IMR-90 (cell line): ENCODE measurements around the gene MILR1. TPM values are rescaled to one million over a fixed set of nuclear protein-coding genes. Genes with fewer than 3 reads are reported as not detected.

Experiments
- ATAC-seq: fragments of 200-7000 bp; cut with Tn5 transposase; 2 replicates; pipeline ENCODE4 v1.9.1; 2020; ENCODE audit warnings: low read depth, mild to moderate bottlenecking, moderate library complexity
- BruUV-seq: library from RNA; stranded (reverse); fragments of 400-500 nt; replicated peaks from 2 replicates; lab custom pipeline; 2021; lab: Mats Ljungman, UMichigan
- CTCF ChIA-PET: fragments of 300-600 bp; formaldehyde crosslinking; extraction: SDS; loops from one replicate; lab custom pipeline; 2021; ENCODE audit warnings: antibody characterized with exemption; lab: Yijun Ruan, JAX
- POLR2A ChIA-PET: fragments of 300-600 bp; sonication (Branson Sonifier 250); formaldehyde crosslinking; loops from one replicate; lab custom pipeline; 2022; ENCODE audit warnings: antibody characterized with exemption; ENCODE audit not compliant: unreplicated experiment; lab: Charles Lee
- DNase-seq: peaks from one replicate; pipeline ENCODE4 v3.0.0; 2013
- H2AFZ ChIP-seq: replicated peaks from 2 replicates; pipeline ENCODE3; 2013; ENCODE audit warnings: low read length, mild to moderate bottlenecking; ENCODE audit not compliant: poor library complexity
- H2AK5ac ChIP-seq: 2 replicates; pipeline ENCODE4 v1.6.1; 2013; ENCODE audit warnings: low read depth, low read length, inconsistent platforms
- H2AK9ac ChIP-seq: replicated peaks from 2 replicates; pipeline ENCODE3; 2013; ENCODE audit warnings: mild to moderate bottlenecking, low read depth, low read length, moderate library complexity; ENCODE audit not compliant: poor library complexity
- H2BK120ac ChIP-seq: 2 replicates; pipeline ENCODE4 v1.6.1; 2013; ENCODE audit warnings: low read depth, low read length, inconsistent platforms
- H2BK15ac ChIP-seq: 3 replicates; pipeline ENCODE4 v1.6.1; 2013; ENCODE audit warnings: low read depth, low read length, inconsistent platforms
- H2BK20ac ChIP-seq: 2 replicates; pipeline ENCODE4 v1.6.1; 2013; ENCODE audit warnings: low read depth, mild to moderate bottlenecking, inconsistent platforms, low read length, moderate library complexity
- H2BK5ac ChIP-seq: 2 replicates; pipeline ENCODE4 v1.6.1; 2013; ENCODE audit warnings: mild to moderate bottlenecking, low read depth, low read length, inconsistent platforms; ENCODE audit not compliant: poor library complexity, severe bottlenecking
- H3K14ac ChIP-seq: replicated peaks from 2 replicates; pipeline ENCODE4 v1.6.1; 2013; ENCODE audit warnings: low read depth, low read length, inconsistent platforms
- H3K18ac ChIP-seq: 2 replicates; pipeline ENCODE4 v1.6.1; 2013; ENCODE audit warnings: low read depth, low read length, control low read depth
- H3K23ac ChIP-seq: 2 replicates; pipeline ENCODE4 v1.6.1; 2013; ENCODE audit warnings: low read depth, low read length, inconsistent platforms
- H3K27ac ChIP-seq: 2 replicates; pipeline ENCODE4 v1.5.1; 2013; ENCODE audit warnings: mild to moderate bottlenecking, control low read depth, low read length; ENCODE audit not compliant: insufficient read depth
- H3K27me3 ChIP-seq: 2 replicates; pipeline ENCODE4 v1.6.1; 2013; ENCODE audit warnings: low read length; ENCODE audit not compliant: control insufficient read depth, insufficient read depth
- H3K36me3 ChIP-seq: 2 replicates; pipeline ENCODE4 v1.6.1; 2013; ENCODE audit warnings: low read length, mixed read lengths; ENCODE audit not compliant: control insufficient read depth, insufficient read depth
- H3K4ac ChIP-seq: 2 replicates; pipeline ENCODE4 v1.6.1; 2013; ENCODE audit warnings: low read depth, low read length, inconsistent platforms
- H3K4me1 ChIP-seq: 2 replicates; pipeline ENCODE4 v1.6.1; 2013; ENCODE audit warnings: low read length, mixed read lengths; ENCODE audit not compliant: control insufficient read depth, insufficient read depth
- H3K4me2 ChIP-seq: 2 replicates; pipeline ENCODE4 v1.6.1; 2013; ENCODE audit warnings: low read depth, mild to moderate bottlenecking, control low read depth, low read length, moderate library complexity
- H3K4me3 ChIP-seq: 2 replicates; pipeline ENCODE4 v1.5.1; 2013; ENCODE audit warnings: low read depth, mild to moderate bottlenecking, control low read depth, low read length, moderate library complexity; ENCODE audit not compliant: insufficient read depth
- H3K56ac ChIP-seq: 2 replicates; pipeline ENCODE4 v1.6.1; 2013; ENCODE audit warnings: low read length, inconsistent platforms; ENCODE audit not compliant: insufficient read depth; ENCODE audit errors: extremely low read depth
- H3K79me1 ChIP-seq, 2 experiments: 2 replicates each; pipeline ENCODE4 v1.6.1; 2013; ENCODE audit warnings: low read length in 2 of 2, inconsistent platforms in 1 of 2, low read depth in 1 of 2
- H3K9ac ChIP-seq: 2 replicates; pipeline ENCODE4 v1.6.1; 2013; ENCODE audit warnings: low read depth, low read length, control low read depth
- H3K9me1 ChIP-seq: 2 replicates; pipeline ENCODE4 v1.6.1; 2013; ENCODE audit warnings: low read length, inconsistent platforms; ENCODE audit not compliant: insufficient read depth
- H3K9me3 ChIP-seq: 2 replicates; pipeline ENCODE4 v1.6.1; 2013; ENCODE audit warnings: low read length; ENCODE audit not compliant: control insufficient read depth, insufficient read depth
- H4K20me1 ChIP-seq: 2 replicates; pipeline ENCODE4 v1.6.1; 2013; ENCODE audit warnings: low read length, inconsistent platforms; ENCODE audit not compliant: insufficient read depth
- H4K5ac ChIP-seq: 2 replicates; pipeline ENCODE4 v1.6.1; 2013; ENCODE audit warnings: mild to moderate bottlenecking, low read depth, low read length, control low read depth
- H4K8ac ChIP-seq, 2 experiments: 2 replicates each; pipeline ENCODE4 v1.6.1; 2013; ENCODE audit warnings: low read depth in 2 of 2, low read length in 2 of 2, control low read depth in 1 of 2, inconsistent platforms in 1 of 2
- H4K91ac ChIP-seq: 2 replicates; pipeline ENCODE4 v1.6.1; 2013; ENCODE audit warnings: low read depth, low read length, inconsistent platforms; ENCODE audit not compliant: insufficient read depth
- BHLHE40 ChIP-seq: fragments of 150-350 bp; IDR thresholded peaks from 2 replicates; pipeline ENCODE4 v1.6.1; 2016; ENCODE audit warnings: mild to moderate bottlenecking, low read depth, low read length
- CEBPB ChIP-seq: IDR thresholded peaks from 2 replicates; pipeline ENCODE4 v1.6.1; 2012; ENCODE audit warnings: low read depth, low read length, improper control_type of control experiment
- CHD1 ChIP-seq: IDR thresholded peaks from 2 replicates; pipeline ENCODE4 v1.6.1; 2012; ENCODE audit warnings: low read depth, low read length, improper control_type of control experiment
- FOS ChIP-seq: fragments of 150-350 bp; IDR thresholded peaks from 2 replicates; pipeline ENCODE4 v1.6.1; 2016; ENCODE audit warnings: low read depth, low read length
- MAFK ChIP-seq: IDR thresholded peaks from 2 replicates; pipeline ENCODE4 v1.6.1; 2012; ENCODE audit warnings: low read depth, low read length, improper control_type of control experiment
- MXI1 ChIP-seq: IDR thresholded peaks from 2 replicates; pipeline ENCODE4 v1.6.1; 2012; ENCODE audit warnings: low read depth, mild to moderate bottlenecking, low read length, moderate library complexity, borderline replicate concordance
- POLR2A ChIP-seq: IDR thresholded peaks from 2 replicates; pipeline ENCODE4 v1.6.1; 2012; ENCODE audit warnings: mild to moderate bottlenecking, low read depth, low read length
- RAD21 ChIP-seq: IDR thresholded peaks from 2 replicates; pipeline ENCODE4 v1.6.1; 2012; ENCODE audit warnings: low read length, improper control_type of control experiment
- WGBS, 2 experiments: methylation state at CpG; one replicate each; pipeline versions ENCODE4 v1.1.5 to v1.1.7; 2013; ENCODE audit warnings: missing lambda C conversion rate in 2 of 2; ENCODE audit not compliant: insufficient read length in 1 of 2; ENCODE audit errors: extremely low coverage in 2 of 2; 5-methylcytosine and 5-hydroxymethylcytosine counted together
- dilution Hi-C: fragments of 300-500 bp; cut with HindIII; formaldehyde crosslinking; loops from one replicate; pipeline ENCODE4 v1.14.3; 2018; ENCODE audit warnings: low sequenced_read_pairs; ENCODE audit not compliant: unreplicated experiment
- in situ Hi-C: fragments of 300-500 bp; cut with MboI; formaldehyde crosslinking; loops from 3 replicates; pipeline ENCODE4 v1.14.3; 2019; ENCODE audit warnings: low sequenced_read_pairs, inconsistent platforms, mixed read lengths
- intact Hi-C: fragments of 100-400 bp; cut with micrococcal nuclease; formaldehyde crosslinking; loops from 2 replicates; pipeline ENCODE4 v1.10.0; 2022
- polyA plus RNA-seq, 3 experiments: library from polyadenylated mRNA; depleted of rRNA; stranded (reverse); fragments of >200 nt; gene quantifications; 2 replicates each; pipeline ENCODE4 v1.2.3, GENCODE V29; 2012; ENCODE audit warnings: low replicate concordance in 1 of 3
- total RNA-seq: library from RNA; depleted of rRNA; stranded (reverse); fragments of >200 nt; gene quantifications from 2 replicates; pipeline ENCODE4 v1.2.3, GENCODE V29; 2012
- TF ChIP-seq, protein P1 (sequence below): conservative IDR thresholded peaks from 2 replicates; pipeline ENCODE4 v1.5.1; 2012; ENCODE audit warnings: mild to moderate bottlenecking, low read depth, low read length, improper control_type of control experiment

Gene MILR1
- total and polyA plus RNA-seq, 2 of the 4 experiments (the other 2 are of a cell fraction) = 0.36 to 0.44 TPM

DNA sequence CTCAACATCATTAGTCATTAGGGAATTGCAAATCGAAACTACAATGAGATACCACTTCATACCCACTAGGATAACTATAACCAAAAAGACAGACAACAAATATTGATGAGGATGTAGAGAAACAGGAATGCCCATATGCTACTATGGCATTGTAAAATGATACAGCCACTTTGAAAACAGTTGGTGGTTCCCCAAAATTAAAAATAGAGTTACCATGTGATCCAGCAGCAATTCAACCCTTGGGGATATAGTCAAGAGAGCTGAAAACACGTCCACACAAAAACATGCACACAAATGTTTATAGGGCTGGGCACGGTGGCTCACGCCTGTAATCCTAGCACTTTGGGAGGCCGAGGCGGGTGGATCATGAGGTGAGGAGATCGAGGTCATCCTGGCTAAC lies 48.3 kb upstream of the MILR1 start:
- H2BK5ac ChIP-seq = no peak overlapping the region
- H2AFZ ChIP-seq = no peak overlapping the region
- no peaks in the 10 kb centered on the region for H3K36me3 ChIP-seq
- no peak overlapping the region for H2BK20ac ChIP-seq
- H3K14ac ChIP-seq = no peak overlapping the region
- H4K20me1 ChIP-seq = no peaks in the 10 kb centered on the region
- no peak overlapping the region for H3K4me2 ChIP-seq
- ATAC-seq (no peak), DNase-seq (no peak)
- H3K79me1 ChIP-seq = no peaks in the 10 kb centered on the region
- TF ChIP-seq BHLHE40 = no peak
- TF ChIP-seq, protein P1, sequence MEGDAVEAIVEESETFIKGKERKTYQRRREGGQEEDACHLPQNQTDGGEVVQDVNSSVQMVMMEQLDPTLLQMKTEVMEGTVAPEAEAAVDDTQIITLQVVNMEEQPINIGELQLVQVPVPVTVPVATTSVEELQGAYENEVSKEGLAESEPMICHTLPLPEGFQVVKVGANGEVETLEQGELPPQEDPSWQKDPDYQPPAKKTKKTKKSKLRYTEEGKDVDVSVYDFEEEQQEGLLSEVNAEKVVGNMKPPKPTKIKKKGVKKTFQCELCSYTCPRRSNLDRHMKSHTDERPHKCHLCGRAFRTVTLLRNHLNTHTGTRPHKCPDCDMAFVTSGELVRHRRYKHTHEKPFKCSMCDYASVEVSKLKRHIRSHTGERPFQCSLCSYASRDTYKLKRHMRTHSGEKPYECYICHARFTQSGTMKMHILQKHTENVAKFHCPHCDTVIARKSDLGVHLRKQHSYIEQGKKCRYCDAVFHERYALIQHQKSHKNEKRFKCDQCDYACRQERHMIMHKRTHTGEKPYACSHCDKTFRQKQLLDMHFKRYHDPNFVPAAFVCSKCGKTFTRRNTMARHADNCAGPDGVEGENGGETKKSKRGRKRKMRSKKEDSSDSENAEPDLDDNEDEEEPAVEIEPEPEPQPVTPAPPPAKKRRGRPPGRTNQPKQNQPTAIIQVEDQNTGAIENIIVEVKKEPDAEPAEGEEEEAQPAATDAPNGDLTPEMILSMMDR = no peak
- TF ChIP-seq CHD1 = no peak
- TF ChIP-seq RAD21 = no peak
- TF ChIP-seq CEBPB = no peak
- no peak for TF ChIP-seq MAFK
- no peak for TF ChIP-seq FOS
- TF ChIP-seq MXI1 = no peak
- no peak for TF ChIP-seq POLR2A
- H3K9me3 ChIP-seq = peaks cover 2% of the 10 kb centered on the region; the same call in 1 of the 2 replicates
- H3K9ac ChIP-seq = no peak overlapping the region
- intact Hi-C loops (no loop called here), dilution Hi-C loops (no loop called here), in situ Hi-C loops (no loop called here)
- no TSS peak for BruUV-seq
- H2BK15ac ChIP-seq = no peak overlapping the region
- H3K9me1 ChIP-seq = no peaks in the 10 kb centered on the region
- no peak overlapping the region for H3K4ac ChIP-seq
- H3K4me1 ChIP-seq = no peaks in the 10 kb centered on the region
- H3K23ac ChIP-seq = no peak overlapping the region
- no peak overlapping the region for H4K8ac ChIP-seq
- H2AK5ac ChIP-seq = no peak overlapping the region
- H3K27ac ChIP-seq = no peak overlapping the region
- no peak overlapping the region for H3K18ac ChIP-seq
- no peak overlapping the region for H2BK120ac ChIP-seq
- POLR2A ChIA-PET = no interaction called here
- WGBS, 2 experiments = no CpG with 5 or more reads among the region's 7 CpGs
- CTCF ChIA-PET = no interaction called here
- peaks cover 1% of the 10 kb centered on the region; the same call in 1 of the 2 replicates for H3K27me3 ChIP-seq
- no peak overlapping the region for H4K91ac ChIP-seq
- H3K56ac ChIP-seq = no peak overlapping the region
- H4K5ac ChIP-seq = no peak overlapping the region
- H2AK9ac ChIP-seq = no peak overlapping the region
- no peak overlapping the region for H3K4me3 ChIP-seq
